PFSK-1 (cell line): Measurements from ENCODE around the gene ZNF716.

Experiments used
- POLR2AphosphoS5 ChIP-seq: IDR thresholded peaks from 2 replicates; pipeline ENCODE4 v1.6.1; 2012; ENCODE audit warnings: low read depth, mild to moderate bottlenecking, control low read depth, low read length, moderate library complexity
- SIN3A ChIP-seq: IDR thresholded peaks from 2 replicates; pipeline ENCODE4 v1.6.1; 2012; ENCODE audit warnings: mild to moderate bottlenecking, low read length, moderate library complexity, borderline replicate concordance; ENCODE audit not compliant: insufficient read depth
- TAF1 ChIP-seq: IDR thresholded peaks from 2 replicates; pipeline ENCODE4 v1.6.1; 2012; ENCODE audit warnings: low read length, control low read depth, borderline replicate concordance; ENCODE audit not compliant: insufficient read depth

DNA sequence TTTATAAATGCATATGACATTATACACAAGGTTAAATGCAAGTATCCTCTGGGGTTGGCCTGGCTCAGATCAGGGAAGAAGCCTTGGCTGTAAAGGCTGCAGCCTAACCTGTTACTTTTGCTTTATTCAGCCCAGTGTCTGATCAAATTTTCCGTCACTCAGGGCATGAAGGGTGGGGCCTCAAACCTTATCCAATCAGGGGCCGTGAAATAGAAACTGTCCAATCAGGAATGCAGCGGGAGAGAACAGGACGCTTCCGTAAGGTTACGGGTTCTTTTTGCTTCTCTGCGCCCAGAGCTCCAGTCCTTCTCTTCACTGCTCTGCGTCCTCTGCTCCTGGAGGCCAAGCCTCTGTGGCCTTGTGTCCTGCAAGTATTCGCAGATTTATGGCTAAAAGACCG is at the start of gene ZNF716:
- no peak for TF ChIP-seq POLR2AphosphoS5
- TF ChIP-seq SIN3A: no peak
- no peak for TF ChIP-seq TAF1
